ENCODE measurements around the gene BLOC1S1. TPM values are rescaled to one million over a fixed set of nuclear protein-coding genes. Genes with fewer than 3 reads are reported as not detected.
"Not testable (repeated sequence)": the region's sequence is repeated elsewhere in the genome, so short reads cannot be mapped to it uniquely, and the experiment has no call there.

Gene BLOC1S1
- total and polyA plus RNA-seq, 8 donors = 12.8 to 451 (median 239) TPM

GRCh38 chr12:55748230-55748993, 32.6 kb downstream of the BLOC1S1 start:
- H3K9me3 ChIP-seq = no peaks in the 10 kb centered on the region
- no peak for DNase-seq
- no peak overlapping the region for H3K27ac ChIP-seq
- 85 to 91% (median 90%) methylated on average over 18 of the region's 18 CpGs for WGBS, 5 donors
- peaks cover 13 to 45% (median 38%) of the 10 kb centered on the region in 4 donors for H3K36me3 ChIP-seq
- peaks cover 0 to 25% (median 0%) of the 10 kb centered on the region in 3 donors for H3K27me3 ChIP-seq
- no peak overlapping the region for H3K4me3 ChIP-seq
- H3K4me1 ChIP-seq = peaks cover 14 to 34% (median 29%) of the 10 kb centered on the region in 4 donors
- TF ChIP-seq CTCF (IDR thresholded peaks at IDR 0.05) = no peak
- TF ChIP-seq EP300 (IDR thresholded peaks at IDR 0.05) = no peak
- TF ChIP-seq POLR2A (IDR thresholded peaks at IDR 0.05) = no peak
- TF ChIP-seq POLR2AphosphoS5 (IDR thresholded peaks at IDR 0.05) = no peak
- intact Hi-C loops (cut with DNase I; ENCODE audit: low total_unique reads) = loop anchor here (10.0 kb wide), 1 partner anchor 46 kb away; no protein-coding TSS in a partner anchor

GRCh38 chr12:55755246-55755645, 39.4 kb downstream of the BLOC1S1 start:
- H3K36me3 ChIP-seq = peaks cover 48 to 98% (median 97%) of the 10 kb centered on the region in 4 donors
- no peak overlapping the region for H3K27ac ChIP-seq
- DNase-seq = no peak
- TF ChIP-seq EP300 (IDR thresholded peaks at IDR 0.05) = no peak
- no peak for TF ChIP-seq POLR2A (IDR thresholded peaks at IDR 0.05)
- no peaks in the 10 kb centered on the region for H3K27me3 ChIP-seq
- H3K4me3 ChIP-seq = no peak overlapping the region
- H3K4me1 ChIP-seq = no peaks in the 10 kb centered on the region
- no peaks in the 10 kb centered on the region for H3K9me3 ChIP-seq
- WGBS, 5 donors = 62 to 81% (median 68%) methylated on average over 2 of the region's 2 CpGs
- intact Hi-C loops (cut with DNase I; ENCODE audit: low total_unique reads) = no loop called here

- no peaks in the 10 kb centered on the region for H3K9me3 ChIP-seq
- H3K4me3 ChIP-seq = no peak overlapping the region
- no peaks in the 10 kb centered on the region for H3K4me1 ChIP-seq
- peaks cover 40 to 99% (median 94%) of the 10 kb centered on the region in 4 donors for H3K36me3 ChIP-seq
- WGBS, 5 donors = 77 to 84% (median 81%) methylated on average over 2 of the region's 2 CpGs
- intact Hi-C loops (cut with DNase I; ENCODE audit: low total_unique reads) = no loop called here
- no peak overlapping the region for H3K27ac ChIP-seq
- TF ChIP-seq POLR2AphosphoS5 (IDR thresholded peaks at IDR 0.05) (no peak), CTCF (IDR thresholded peaks at IDR 0.05) (no peak)
- H3K27me3 ChIP-seq = no peaks in the 10 kb centered on the region
- no peak for DNase-seq
Observed at GRCh38 chr12:55757701-55758100, 41.9 kb downstream of the BLOC1S1 start.

- WGBS, 5 donors = 95 to 100% (median 99%) methylated on average over 4 of the region's 4 CpGs
- H3K36me3 ChIP-seq = peaks cover 33 to 99% (median 94%) of the 10 kb centered on the region in 4 donors
- H3K27ac ChIP-seq; H3K4me1 ChIP-seq; H3K4me3 ChIP-seq; H3K9me3 ChIP-seq; H3K27me3 ChIP-seq; DNase-seq; intact Hi-C loops (cut with DNase I; ENCODE audit: low total_unique reads): not testable (repeated sequence)
Observed at GRCh38 chr12:55758575-55758974, 42.7 kb downstream of the BLOC1S1 start.

- no peaks in the 10 kb centered on the region for H3K27me3 ChIP-seq
- no peaks in the 10 kb centered on the region for H3K9me3 ChIP-seq
- TF ChIP-seq POLR2A (IDR thresholded peaks at IDR 0.05) (no peak), EP300 (IDR thresholded peaks at IDR 0.05) (no peak), POLR2AphosphoS5 (IDR thresholded peaks at IDR 0.05) (no peak), CTCF (IDR thresholded peaks at IDR 0.05) (no peak)
- H3K4me3 ChIP-seq = no peak overlapping the region
- H3K4me1 ChIP-seq = no peaks in the 10 kb centered on the region
- no peak overlapping the region for H3K27ac ChIP-seq
- intact Hi-C loops (cut with DNase I; ENCODE audit: low total_unique reads) = no loop called here
- 87 to 95% (median 93%) methylated on average over 6 of the region's 6 CpGs for WGBS, 5 donors
- DNase-seq = no peak
- peaks cover 33 to 92% (median 83%) of the 10 kb centered on the region in 4 donors for H3K36me3 ChIP-seq
Observed at GRCh38 chr12:55760663-55761062, 44.8 kb downstream of the BLOC1S1 start.
